Mesenchymal stem cell (in vitro differentiated cells and primary cell): ENCODE results near the gene MLF2.
"Not testable (repeated sequence)": the region's sequence is repeated elsewhere in the genome, so short reads cannot be mapped to it uniquely, and the experiment has no call there.

Experiments
- DNase-seq: peaks from one replicate; pipeline ENCODE4 v3.0.0-alpha.2; 2013
- H2AFZ ChIP-seq: one replicate; pipeline ENCODE4 v1.6.1; 2013; ENCODE audit warnings: low read depth, mild to moderate bottlenecking, control low read depth, inconsistent platforms, low read length, moderate library complexity
- H2AK5ac ChIP-seq: 2 replicates; pipeline ENCODE4 v1.6.1; 2013; ENCODE audit warnings: low read length, moderate library complexity, mild to moderate bottlenecking, inconsistent platforms; ENCODE audit not compliant: severe bottlenecking
- H2BK120ac ChIP-seq: one replicate; pipeline ENCODE4 v1.6.1; 2013; ENCODE audit warnings: low read depth, mild to moderate bottlenecking, inconsistent platforms, low read length, moderate library complexity
- H2BK12ac ChIP-seq, 2 experiments: one replicate each; pipeline ENCODE4 v1.6.1; 2013; ENCODE audit warnings: inconsistent platforms in 2 of 2, low read length in 2 of 2, mild to moderate bottlenecking in 2 of 2, moderate library complexity in 2 of 2, control low read depth in 1 of 2
- H2BK15ac ChIP-seq: one replicate; pipeline ENCODE4 v1.6.1; 2013; ENCODE audit warnings: mild to moderate bottlenecking, low read depth, inconsistent platforms; ENCODE audit not compliant: poor library complexity, severe bottlenecking
- H2BK5ac ChIP-seq: 2 replicates; pipeline ENCODE4 v1.6.1; 2013; ENCODE audit warnings: low read depth, mild to moderate bottlenecking, low read length, control low read depth, inconsistent platforms; ENCODE audit not compliant: poor library complexity, severe bottlenecking
- H3K14ac ChIP-seq, 2 experiments: one replicate each; pipeline ENCODE4 v1.6.1; 2013; ENCODE audit warnings: inconsistent platforms in 2 of 2, low read length in 2 of 2, control low read depth in 1 of 2, mild to moderate bottlenecking in 1 of 2, moderate library complexity in 1 of 2
- H3K18ac ChIP-seq, 2 experiments: one replicate each; pipeline ENCODE4 v1.6.1; 2013; ENCODE audit warnings: inconsistent platforms in 2 of 2, low read length in 2 of 2, control low read depth in 1 of 2, low read depth in 1 of 2, mild to moderate bottlenecking in 1 of 2
- H3K23ac ChIP-seq, 2 experiments: one replicate each; pipeline ENCODE4 v1.6.1; 2013; ENCODE audit warnings: inconsistent platforms in 2 of 2, low read length in 2 of 2, mild to moderate bottlenecking in 2 of 2, moderate library complexity in 2 of 2, control low read depth in 1 of 2
- H3K27ac ChIP-seq: 2 replicates; pipeline ENCODE4 v1.5.1; 2013; ENCODE audit warnings: mild to moderate bottlenecking, moderate library complexity, low read length, control low read depth, inconsistent platforms; ENCODE audit not compliant: poor library complexity, severe bottlenecking
- H3K27me3 ChIP-seq, 2 experiments: 2 replicates each; pipeline versions ENCODE4 v1.6.1 to v1.7.0; 2013; ENCODE audit warnings: low read length in 2 of 2, mild to moderate bottlenecking in 2 of 2, moderate library complexity in 2 of 2, control low read depth in 1 of 2, inconsistent platforms in 1 of 2; ENCODE audit not compliant: control insufficient read depth in 1 of 2, insufficient read depth in 1 of 2
- H3K36me3 ChIP-seq, 2 experiments: 2 replicates each; pipeline versions ENCODE4 v1.6.1 to v1.7.0; 2013; ENCODE audit warnings: low read length in 2 of 2, control low read depth in 1 of 2, inconsistent platforms in 1 of 2, low read depth in 1 of 2, mild to moderate bottlenecking in 1 of 2; ENCODE audit not compliant: insufficient read depth in 2 of 2, control insufficient read depth in 1 of 2
- H3K4ac ChIP-seq, 2 experiments: one replicate each; pipeline ENCODE4 v1.6.1; 2013; ENCODE audit warnings: inconsistent platforms in 2 of 2, low read length in 2 of 2, mild to moderate bottlenecking in 2 of 2, moderate library complexity in 2 of 2, control low read depth in 1 of 2, low read depth in 1 of 2
- H3K4me1 ChIP-seq: 2 replicates; pipeline ENCODE4 v1.6.1; 2013; ENCODE audit warnings: low read depth, low read length, control low read depth; ENCODE audit not compliant: control insufficient read depth, insufficient read depth
- H3K4me2 ChIP-seq: 2 replicates; pipeline ENCODE4 v1.6.1; 2013; ENCODE audit warnings: low read length, mild to moderate bottlenecking, inconsistent platforms; ENCODE audit not compliant: poor library complexity, severe bottlenecking
- H3K4me3 ChIP-seq, 2 experiments: 2 replicates each; pipeline versions ENCODE4 v1.5.1 to v1.7.0; 2013; ENCODE audit warnings: low read length in 2 of 2, mild to moderate bottlenecking in 2 of 2, control low read depth in 1 of 2, low read depth in 1 of 2; ENCODE audit not compliant: insufficient read depth in 1 of 2
- H3K79me1 ChIP-seq: replicated peaks from 2 replicates; pipeline ENCODE4 v1.6.1; 2013; ENCODE audit warnings: mild to moderate bottlenecking, control low read depth, low read length, inconsistent platforms; ENCODE audit not compliant: poor library complexity, severe bottlenecking
- H3K9ac ChIP-seq: 2 replicates; pipeline ENCODE4 v1.7.0; 2013; ENCODE audit warnings: mild to moderate bottlenecking, low read length, moderate library complexity
- H3K9me3 ChIP-seq: 2 replicates; pipeline ENCODE4 v1.7.0; 2013; ENCODE audit warnings: mild to moderate bottlenecking, low read length; ENCODE audit not compliant: control insufficient read depth
- H4K8ac ChIP-seq: one replicate; pipeline ENCODE4 v1.6.1; 2013; ENCODE audit warnings: inconsistent platforms, mild to moderate bottlenecking, low read length, moderate library complexity
- H4K91ac ChIP-seq: one replicate; pipeline ENCODE4 v1.6.1; 2013; ENCODE audit warnings: mild to moderate bottlenecking, low read length, inconsistent platforms
- WGBS: methylation state at CpG from one replicate; pipeline ENCODE4 v1.1.7; 2013; ENCODE audit warnings: mixed read lengths; 5-methylcytosine and 5-hydroxymethylcytosine counted together

The MLF2 gene

GRCh38 chr12:6745741-6746525 is 7.0 kb downstream of the MLF2 start:
- 93% methylated on average over 12 of the region's 13 CpGs for WGBS

DNA sequence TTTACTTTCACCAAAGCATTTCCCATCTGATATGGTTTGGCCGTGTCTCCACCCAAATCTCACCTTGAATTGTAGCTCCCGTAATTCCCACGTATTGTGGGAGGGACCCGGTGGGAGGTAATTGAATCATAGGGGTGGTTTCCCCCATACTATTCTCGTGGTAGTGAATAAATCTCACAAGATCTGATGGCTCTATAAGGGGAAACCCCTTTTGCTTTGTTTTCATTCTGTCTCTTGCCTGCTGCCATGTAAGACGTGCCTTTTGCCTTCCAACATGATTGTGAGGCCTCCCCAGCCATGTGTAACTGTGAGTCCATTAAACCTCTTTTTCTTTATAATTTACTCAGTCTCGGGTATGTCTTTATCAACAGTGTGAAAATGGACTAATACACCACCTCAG is 9.6 kb downstream of the MLF2 start:
- H2BK120ac ChIP-seq, H4K8ac ChIP-seq, H3K18ac ChIP-seq, H2BK5ac ChIP-seq, H3K4me1 ChIP-seq, H3K9me3 ChIP-seq, H3K4ac ChIP-seq, H3K23ac ChIP-seq, H3K9ac ChIP-seq, H3K4me2 ChIP-seq, H3K27ac ChIP-seq, H3K79me1 ChIP-seq, H2BK12ac ChIP-seq, H3K27me3 ChIP-seq, H2AK5ac ChIP-seq, DNase-seq, H4K91ac ChIP-seq, H3K4me3 ChIP-seq, H2AFZ ChIP-seq, H3K14ac ChIP-seq, H2BK15ac ChIP-seq: not testable (repeated sequence)
- H3K36me3 ChIP-seq, result peaks cover 33 to 34% of the 10 kb centered on the region in 2 experiments
- WGBS, result 77% methylated on average over 7 of the region's 7 CpGs

More at GRCh38 chr12:6745741-6746525, 7.0 kb downstream of the MLF2 start:
- Histone ChIP-seq H2AFZ (no peak overlapping the region), H3K4me2 (no peak overlapping the region), H3K18ac (no peak overlapping the region), H3K79me1 (peaks cover 24% of the 10 kb centered on the region), H3K27me3 (no peaks in the 10 kb centered on the region), H4K8ac (no peak overlapping the region), H2BK120ac (no peak overlapping the region), H3K4me1 (no peaks in the 10 kb centered on the region), H3K27ac (no peak overlapping the region), H2AK5ac (no peak overlapping the region), H3K23ac (no peak overlapping the region), H3K9me3 (no peaks in the 10 kb centered on the region), H2BK12ac (no peak overlapping the region), H2BK15ac (no peak overlapping the region), H3K4ac (no peak overlapping the region), H3K36me3 (peaks cover 57 to 60% of the 10 kb centered on the region in 2 experiments), H4K91ac (no peak overlapping the region), H2BK5ac (no peak overlapping the region), H3K14ac (no peak overlapping the region), H3K9ac (peak overlapping the region; percentile 11), H3K4me3 (no peak overlapping the region)
- DNase-seq, result no peak

DNA sequence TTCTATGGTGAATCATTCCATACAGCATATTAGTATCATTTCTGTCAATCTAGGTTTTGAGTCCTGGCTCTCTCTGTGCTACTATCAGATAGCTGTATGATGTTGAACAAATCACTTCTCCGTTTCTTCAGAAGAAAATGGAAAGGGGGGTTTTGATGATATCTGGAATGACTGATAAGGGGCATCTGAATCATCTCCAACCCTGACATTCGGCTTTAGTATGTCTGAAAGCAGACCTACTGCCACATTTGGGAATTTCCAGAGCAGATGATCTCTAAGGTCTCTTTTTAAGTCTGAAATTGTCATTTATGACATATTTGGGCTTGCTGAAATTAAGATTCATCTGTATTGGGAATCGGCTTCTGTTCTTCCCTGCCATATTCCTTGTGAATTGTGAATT is 10.1 kb downstream of the MLF2 start:
- H3K9ac ChIP-seq, result no peak overlapping the region
- H2BK12ac ChIP-seq, result no peak overlapping the region
- no peak overlapping the region for H3K18ac ChIP-seq
- H3K27me3 ChIP-seq, result no peaks in the 10 kb centered on the region
- H3K36me3 ChIP-seq, result peaks cover 29 to 30% of the 10 kb centered on the region in 2 experiments
- no peak overlapping the region for H3K4ac ChIP-seq
- no peak overlapping the region for H4K8ac ChIP-seq
- no peaks in the 10 kb centered on the region for H3K9me3 ChIP-seq
- no peak overlapping the region for H3K4me2 ChIP-seq
- no peak overlapping the region for H2AFZ ChIP-seq
- no peak overlapping the region for H2BK120ac ChIP-seq
- H2BK15ac ChIP-seq, result no peak overlapping the region
- no peak for DNase-seq
- 93% methylated on average over 3 of the region's 3 CpGs for WGBS
- H3K4me3 ChIP-seq, result no peak overlapping the region
- no peak overlapping the region for H3K23ac ChIP-seq
- H2BK5ac ChIP-seq, result no peak overlapping the region
- H3K27ac ChIP-seq, result no peak overlapping the region
- H4K91ac ChIP-seq, result no peak overlapping the region
- H2AK5ac ChIP-seq, result no peak overlapping the region
- no peak overlapping the region for H3K14ac ChIP-seq
- H3K4me1 ChIP-seq, result no peaks in the 10 kb centered on the region
- H3K79me1 ChIP-seq, result peaks cover 2% of the 10 kb centered on the region

GRCh38 chr12:6742080-6742479 is 10.9 kb downstream of the MLF2 start:
- not testable (repeated sequence) for DNase-seq, H3K4ac ChIP-seq, H2BK15ac ChIP-seq, H3K27ac ChIP-seq, H3K9ac ChIP-seq, H3K4me1 ChIP-seq, H4K91ac ChIP-seq, H4K8ac ChIP-seq, H3K4me2 ChIP-seq, H2AFZ ChIP-seq, H2BK12ac ChIP-seq, H2AK5ac ChIP-seq, H3K4me3 ChIP-seq, H2BK5ac ChIP-seq, H3K79me1 ChIP-seq, H3K14ac ChIP-seq, H3K27me3 ChIP-seq, H3K9me3 ChIP-seq, H3K18ac ChIP-seq, H3K23ac ChIP-seq, H2BK120ac ChIP-seq
- peaks cover 21 to 24% of the 10 kb centered on the region in 2 experiments for H3K36me3 ChIP-seq
- 89% methylated on average over 9 of the region's 12 CpGs for WGBS
